A673 (cell line): ENCODE results near the gene FAM50A.

ENCODE experiments used
- EZH2 ChIP-seq: fragments of 200-600 bp; sonication (generic); IDR thresholded peaks from 2 replicates; pipeline ENCODE4 v1.6.1; 2017; ENCODE audit warnings: borderline replicate concordance, low read depth, mild to moderate bottlenecking, mixed read lengths, antibody characterized with exemption, low read length; ENCODE audit not compliant: poor library complexity, severe bottlenecking
- TF ChIP-seq, protein P1 (sequence below): fragments of 300-800, 200-600 bp; sonication (generic); conservative IDR thresholded peaks from 2 replicates; pipeline ENCODE4 v1.5.1; 2017; ENCODE audit warnings: low read depth, mild to moderate bottlenecking, antibody characterized with exemption, low read length, moderate library complexity, mixed read lengths

DNA sequence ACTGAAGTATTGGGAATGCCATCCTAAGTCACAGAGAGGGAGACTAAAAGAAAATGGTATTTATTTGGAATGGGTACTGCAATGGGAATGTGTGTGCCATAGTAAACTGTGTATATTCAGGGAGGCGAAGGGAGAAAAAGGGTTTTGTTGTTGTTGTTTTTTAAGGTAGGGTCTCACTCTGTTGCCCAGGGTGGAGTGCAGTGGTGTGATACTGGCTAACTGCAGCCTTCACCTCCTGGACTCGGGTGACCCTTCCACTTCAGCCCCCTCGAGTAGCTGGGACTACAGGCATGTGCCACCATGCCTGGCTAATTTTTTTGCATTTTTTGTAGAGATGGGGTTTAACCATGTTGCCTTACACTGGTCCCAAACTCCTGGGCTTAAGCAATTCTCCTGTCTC is 50.8 kb downstream of the FAM50A start:
- TF ChIP-seq EZH2, result no peak
- TF ChIP-seq, protein P1, sequence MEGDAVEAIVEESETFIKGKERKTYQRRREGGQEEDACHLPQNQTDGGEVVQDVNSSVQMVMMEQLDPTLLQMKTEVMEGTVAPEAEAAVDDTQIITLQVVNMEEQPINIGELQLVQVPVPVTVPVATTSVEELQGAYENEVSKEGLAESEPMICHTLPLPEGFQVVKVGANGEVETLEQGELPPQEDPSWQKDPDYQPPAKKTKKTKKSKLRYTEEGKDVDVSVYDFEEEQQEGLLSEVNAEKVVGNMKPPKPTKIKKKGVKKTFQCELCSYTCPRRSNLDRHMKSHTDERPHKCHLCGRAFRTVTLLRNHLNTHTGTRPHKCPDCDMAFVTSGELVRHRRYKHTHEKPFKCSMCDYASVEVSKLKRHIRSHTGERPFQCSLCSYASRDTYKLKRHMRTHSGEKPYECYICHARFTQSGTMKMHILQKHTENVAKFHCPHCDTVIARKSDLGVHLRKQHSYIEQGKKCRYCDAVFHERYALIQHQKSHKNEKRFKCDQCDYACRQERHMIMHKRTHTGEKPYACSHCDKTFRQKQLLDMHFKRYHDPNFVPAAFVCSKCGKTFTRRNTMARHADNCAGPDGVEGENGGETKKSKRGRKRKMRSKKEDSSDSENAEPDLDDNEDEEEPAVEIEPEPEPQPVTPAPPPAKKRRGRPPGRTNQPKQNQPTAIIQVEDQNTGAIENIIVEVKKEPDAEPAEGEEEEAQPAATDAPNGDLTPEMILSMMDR, result no peak
